ENCODE data around the gene MINK1.

DNA sequence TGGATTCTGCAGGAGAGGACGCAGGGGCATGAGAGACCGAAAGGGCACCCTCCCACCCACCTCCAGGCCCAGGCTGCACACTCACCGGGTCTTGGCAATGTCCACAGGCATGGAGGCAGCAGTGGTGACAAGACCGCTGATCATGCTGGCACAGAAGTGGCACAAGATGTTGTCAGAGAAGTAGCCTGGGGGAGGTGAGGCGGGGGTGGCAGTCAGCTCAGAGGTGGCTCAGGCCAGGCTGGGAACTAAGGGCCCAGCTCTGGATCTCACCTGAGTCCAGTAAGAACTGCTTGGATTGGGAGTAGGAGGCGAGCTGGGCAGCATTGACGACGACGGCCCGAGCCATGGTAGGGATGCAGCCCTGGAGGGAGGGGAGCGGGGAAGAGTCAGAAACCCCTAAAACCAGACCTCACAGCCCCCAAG, 104.9 kb downstream of the MINK1 start:
- TF ChIP-seq, protein P1, sequence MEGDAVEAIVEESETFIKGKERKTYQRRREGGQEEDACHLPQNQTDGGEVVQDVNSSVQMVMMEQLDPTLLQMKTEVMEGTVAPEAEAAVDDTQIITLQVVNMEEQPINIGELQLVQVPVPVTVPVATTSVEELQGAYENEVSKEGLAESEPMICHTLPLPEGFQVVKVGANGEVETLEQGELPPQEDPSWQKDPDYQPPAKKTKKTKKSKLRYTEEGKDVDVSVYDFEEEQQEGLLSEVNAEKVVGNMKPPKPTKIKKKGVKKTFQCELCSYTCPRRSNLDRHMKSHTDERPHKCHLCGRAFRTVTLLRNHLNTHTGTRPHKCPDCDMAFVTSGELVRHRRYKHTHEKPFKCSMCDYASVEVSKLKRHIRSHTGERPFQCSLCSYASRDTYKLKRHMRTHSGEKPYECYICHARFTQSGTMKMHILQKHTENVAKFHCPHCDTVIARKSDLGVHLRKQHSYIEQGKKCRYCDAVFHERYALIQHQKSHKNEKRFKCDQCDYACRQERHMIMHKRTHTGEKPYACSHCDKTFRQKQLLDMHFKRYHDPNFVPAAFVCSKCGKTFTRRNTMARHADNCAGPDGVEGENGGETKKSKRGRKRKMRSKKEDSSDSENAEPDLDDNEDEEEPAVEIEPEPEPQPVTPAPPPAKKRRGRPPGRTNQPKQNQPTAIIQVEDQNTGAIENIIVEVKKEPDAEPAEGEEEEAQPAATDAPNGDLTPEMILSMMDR (IDR thresholded peaks at IDR 0.05) = no peak
- no peak for TF ChIP-seq POLR2AphosphoS5 (IDR thresholded peaks at IDR 0.05)
- no peak for TF ChIP-seq POLR2A (IDR thresholded peaks at IDR 0.05)
- TF ChIP-seq EP300 (IDR thresholded peaks at IDR 0.05; ENCODE audit: low read depth) = no peak

Measured in transverse colon (tissue), 4 donors.